ENCODE results near the gene WDR38.

Gene WDR38

DNA sequence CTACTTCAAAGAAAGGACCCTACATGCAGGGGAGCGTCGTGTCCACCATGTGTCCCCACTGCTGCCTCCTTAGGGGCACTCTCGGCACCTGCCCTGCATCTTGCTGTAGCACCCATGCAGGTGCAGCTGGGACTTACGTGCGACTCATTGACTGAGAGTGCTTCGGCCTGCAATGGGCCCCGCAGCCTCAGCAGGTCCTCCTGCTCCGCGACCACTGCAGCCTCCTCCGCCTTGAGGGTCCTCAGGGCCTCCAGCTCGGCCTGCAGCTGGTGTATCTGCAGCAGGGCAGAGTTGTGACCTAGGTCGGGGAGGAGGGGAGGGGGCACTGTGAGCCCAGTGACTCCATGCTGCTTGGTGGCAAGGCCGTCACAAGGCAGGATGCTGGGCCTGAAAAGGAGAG, 35.7 kb downstream of the WDR38 start:
- TF ChIP-seq, protein P1, sequence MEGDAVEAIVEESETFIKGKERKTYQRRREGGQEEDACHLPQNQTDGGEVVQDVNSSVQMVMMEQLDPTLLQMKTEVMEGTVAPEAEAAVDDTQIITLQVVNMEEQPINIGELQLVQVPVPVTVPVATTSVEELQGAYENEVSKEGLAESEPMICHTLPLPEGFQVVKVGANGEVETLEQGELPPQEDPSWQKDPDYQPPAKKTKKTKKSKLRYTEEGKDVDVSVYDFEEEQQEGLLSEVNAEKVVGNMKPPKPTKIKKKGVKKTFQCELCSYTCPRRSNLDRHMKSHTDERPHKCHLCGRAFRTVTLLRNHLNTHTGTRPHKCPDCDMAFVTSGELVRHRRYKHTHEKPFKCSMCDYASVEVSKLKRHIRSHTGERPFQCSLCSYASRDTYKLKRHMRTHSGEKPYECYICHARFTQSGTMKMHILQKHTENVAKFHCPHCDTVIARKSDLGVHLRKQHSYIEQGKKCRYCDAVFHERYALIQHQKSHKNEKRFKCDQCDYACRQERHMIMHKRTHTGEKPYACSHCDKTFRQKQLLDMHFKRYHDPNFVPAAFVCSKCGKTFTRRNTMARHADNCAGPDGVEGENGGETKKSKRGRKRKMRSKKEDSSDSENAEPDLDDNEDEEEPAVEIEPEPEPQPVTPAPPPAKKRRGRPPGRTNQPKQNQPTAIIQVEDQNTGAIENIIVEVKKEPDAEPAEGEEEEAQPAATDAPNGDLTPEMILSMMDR (IDR thresholded peaks at IDR 0.05; ENCODE audit: control extremely low read depth, extremely low read depth, low read depth, missing control alignments) = no peak
- ChIA-PET CTCF (interaction anchor here (1.1 to 2.6 kb wide), 4 partner anchors 13 to 115 kb away, joined by 3 to 12 read pairs (median 4); partner anchors contain the start of genes OLFML2A and WDR38), POLR2A (no interaction called here)
- no peak for DNase-seq (ENCODE audit: extremely low spot score)

GRCh38 chr9:124890179-124890578, 36.9 kb downstream of the WDR38 start:
- TF ChIP-seq, protein P1 (IDR thresholded peaks at IDR 0.05; ENCODE audit: control extremely low read depth, extremely low read depth, low read depth, missing control alignments) = no peak
- no peak for DNase-seq (ENCODE audit: extremely low spot score)
- ChIA-PET POLR2A (no interaction called here), CTCF (interaction anchor here (1.5 to 2.6 kb wide), 3 partner anchors 38 to 116 kb away, joined by 4 to 12 read pairs (median 8); partner anchors contain the start of genes OLFML2A and WDR38)

DNA sequence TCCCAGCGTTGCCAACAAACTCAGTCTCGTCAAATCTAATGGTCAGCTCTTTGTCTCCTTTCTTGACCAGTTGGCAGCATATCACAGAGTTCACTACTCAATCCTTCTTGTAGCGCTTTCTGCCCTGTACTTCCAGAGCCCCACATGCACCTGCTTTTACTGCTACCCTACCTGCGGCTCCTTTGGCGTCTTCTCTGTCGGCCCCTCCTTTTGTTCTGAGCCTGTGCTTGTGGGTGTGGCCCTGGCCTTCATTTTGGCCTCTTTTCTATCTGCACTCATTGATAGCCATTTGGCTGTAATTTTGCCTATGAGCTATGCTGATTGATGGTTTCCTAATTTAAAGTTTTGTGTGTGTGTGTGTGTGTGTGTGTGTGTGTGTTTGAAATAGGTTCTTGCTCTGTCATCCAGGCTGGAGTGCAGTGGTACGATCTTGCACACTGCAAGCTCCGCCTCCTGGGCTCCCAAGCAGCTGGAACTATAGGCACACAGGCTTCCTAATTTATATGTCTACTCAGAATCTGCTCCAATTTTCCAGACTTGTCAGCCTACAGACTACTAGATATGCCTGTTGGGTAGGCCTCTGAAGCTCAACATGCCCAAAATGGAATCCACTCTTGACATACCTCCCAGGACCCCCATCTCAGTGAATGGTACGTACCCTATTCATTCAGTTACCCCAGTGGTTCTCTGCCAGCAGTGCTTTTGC, 40.9 kb downstream of the WDR38 start:
- TF ChIP-seq, protein P1 (IDR thresholded peaks at IDR 0.05; ENCODE audit: control extremely low read depth, extremely low read depth, low read depth, missing control alignments) = no peak
- DNase-seq (ENCODE audit: extremely low spot score) = no peak
- CTCF ChIA-PET = interaction anchor here (0.6 to 2.7 kb wide), 22 partner anchors 10 to 277 kb away, joined by 3 to 31 read pairs (median 4); partner anchors contain the start of genes NR6A1, OLFML2A, SCAI and WDR38
- POLR2A ChIA-PET = interaction anchor here (0.7 kb wide), 1 partner anchor 40 kb away, joined by 6 read pairs; no protein-coding TSS in a partner anchor

DNA sequence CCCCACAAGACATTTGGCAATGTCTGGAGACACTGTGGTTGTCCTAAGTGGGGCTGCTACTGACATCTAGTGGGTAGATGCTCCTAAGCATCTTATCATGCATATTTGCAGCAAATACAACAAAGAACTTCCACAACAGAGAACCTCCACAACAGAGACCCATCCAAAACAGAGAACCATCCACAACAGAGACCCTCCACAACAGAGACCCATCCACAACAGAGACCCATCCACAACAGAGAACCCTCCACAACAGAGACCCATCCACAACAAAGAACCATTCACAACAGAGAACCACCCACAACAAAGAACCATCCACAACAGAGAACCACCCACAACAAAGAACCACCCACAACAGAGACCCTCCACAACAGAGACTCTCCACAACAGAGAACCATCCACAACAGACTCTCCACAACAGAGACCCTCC, 41.5 kb downstream of the WDR38 start:
- CTCF ChIA-PET = interaction anchor here (0.7 to 2.7 kb wide), 14 partner anchors 11 to 278 kb away, joined by 3 to 31 read pairs (median 4); partner anchors contain the start of genes NR6A1 and WDR38
- no peak for DNase-seq (ENCODE audit: extremely low spot score)
- POLR2A ChIA-PET = interaction anchor here (0.7 kb wide), 1 partner anchor 41 kb away, joined by 6 read pairs; no protein-coding TSS in a partner anchor
- TF ChIP-seq, protein P1 (IDR thresholded peaks at IDR 0.05; ENCODE audit: control extremely low read depth, extremely low read depth, low read depth, missing control alignments) = peak; percentile 59

DNA sequence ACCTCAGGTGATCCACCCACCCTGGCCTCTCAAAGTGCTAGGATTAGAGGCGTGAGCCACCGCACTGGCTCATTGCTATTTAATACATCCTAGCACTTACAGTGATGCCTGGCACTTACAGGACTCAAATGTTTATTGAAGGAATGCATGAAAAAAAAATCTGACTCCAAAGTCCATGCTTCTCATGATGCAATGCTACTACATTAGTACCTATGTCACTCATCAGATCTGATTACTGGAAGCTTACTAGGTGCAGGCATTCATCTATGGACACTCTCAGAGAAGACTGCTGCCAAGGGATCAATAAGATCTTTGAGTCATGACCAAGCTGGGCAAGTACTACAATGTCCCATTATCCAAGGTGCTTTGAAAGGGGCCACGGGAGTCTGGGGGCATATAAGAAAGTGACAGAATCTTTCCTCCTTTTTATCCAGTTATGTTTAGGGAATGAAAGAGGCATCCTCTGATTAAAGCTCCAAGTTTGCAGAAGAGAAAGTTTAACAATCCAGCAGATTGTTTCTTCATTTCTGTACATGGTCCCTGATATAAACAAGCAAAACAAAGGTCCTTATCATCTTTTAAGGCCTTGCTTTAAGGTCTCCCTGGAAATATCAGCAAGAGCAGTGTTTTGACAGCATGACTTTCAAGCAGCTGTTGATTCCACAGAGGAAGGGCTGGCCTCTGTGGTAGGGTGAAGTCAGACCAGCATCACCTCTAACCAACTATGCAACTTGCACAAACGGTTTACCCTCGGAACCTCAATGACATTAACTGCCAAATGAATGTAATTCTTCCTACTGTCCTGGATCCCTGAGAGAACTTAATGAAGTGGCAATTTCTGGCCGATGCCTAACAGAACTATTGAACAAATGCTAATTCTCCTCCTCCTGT, 44.6 kb downstream of the WDR38 start:
- no peak for DNase-seq (ENCODE audit: extremely low spot score)
- POLR2A ChIA-PET = no interaction called here
- CTCF ChIA-PET = interaction anchor here (1.3 kb wide), 2 partner anchors 45 to 126 kb away, joined by 4 to 5 read pairs; partner anchors contain the start of gene WDR38
- TF ChIP-seq, protein P1 (IDR thresholded peaks at IDR 0.05; ENCODE audit: control extremely low read depth, extremely low read depth, low read depth, missing control alignments) = no peak

DNA sequence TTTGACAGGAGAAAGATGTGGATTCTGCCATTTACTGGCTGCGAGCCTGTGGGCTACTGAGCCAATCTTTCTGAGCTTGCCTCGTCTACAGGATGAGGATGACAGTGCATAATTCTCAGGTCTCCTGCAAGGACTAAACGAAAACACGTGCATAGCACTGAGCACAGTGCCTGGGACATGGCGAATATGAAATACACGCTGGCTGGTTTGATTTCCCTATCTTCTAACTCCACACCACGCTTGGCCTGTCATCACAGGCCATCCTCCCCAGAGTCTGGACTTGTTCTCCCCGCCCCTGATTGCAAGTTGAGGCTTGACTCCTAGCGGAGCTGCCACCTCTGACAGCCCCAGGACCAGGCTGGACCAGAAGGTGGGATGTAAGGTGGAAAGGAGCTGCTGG, 46.6 kb downstream of the WDR38 start:
- CTCF ChIA-PET = interaction anchor here (1.1 to 2.8 kb wide), 5 partner anchors 8 to 125 kb away, joined by 3 to 6 read pairs (median 4); no protein-coding TSS in a partner anchor
- POLR2A ChIA-PET = no interaction called here

More for the DNA sequence above, 46.6 kb downstream of the WDR38 start:
- no peak for DNase-seq (ENCODE audit: extremely low spot score)
- TF ChIP-seq, protein P1 (IDR thresholded peaks at IDR 0.05; ENCODE audit: control extremely low read depth, extremely low read depth, low read depth, missing control alignments) = no peak
